Fibroblast of mammary gland (primary cell): ENCODE data around the gene SF1.

Experiments
- DNase-seq: peaks from one replicate; pipeline ENCODE4 v3.0.0-alpha.2; 2010; ENCODE audit warnings: low read depth
- H3K4me3 ChIP-seq: 2 replicates; pipeline ENCODE4 v1.5.1; 2011; ENCODE audit warnings: low read depth, mild to moderate bottlenecking, low read length, moderate library complexity; ENCODE audit not compliant: control insufficient read depth
- TF ChIP-seq, protein P1 (sequence below): conservative IDR thresholded peaks from 2 replicates; pipeline ENCODE4 v1.5.1; 2011; ENCODE audit warnings: low read depth, low read length, inconsistent platforms; ENCODE audit not compliant: control insufficient read depth, insufficient read depth

SF1 gene

DNA sequence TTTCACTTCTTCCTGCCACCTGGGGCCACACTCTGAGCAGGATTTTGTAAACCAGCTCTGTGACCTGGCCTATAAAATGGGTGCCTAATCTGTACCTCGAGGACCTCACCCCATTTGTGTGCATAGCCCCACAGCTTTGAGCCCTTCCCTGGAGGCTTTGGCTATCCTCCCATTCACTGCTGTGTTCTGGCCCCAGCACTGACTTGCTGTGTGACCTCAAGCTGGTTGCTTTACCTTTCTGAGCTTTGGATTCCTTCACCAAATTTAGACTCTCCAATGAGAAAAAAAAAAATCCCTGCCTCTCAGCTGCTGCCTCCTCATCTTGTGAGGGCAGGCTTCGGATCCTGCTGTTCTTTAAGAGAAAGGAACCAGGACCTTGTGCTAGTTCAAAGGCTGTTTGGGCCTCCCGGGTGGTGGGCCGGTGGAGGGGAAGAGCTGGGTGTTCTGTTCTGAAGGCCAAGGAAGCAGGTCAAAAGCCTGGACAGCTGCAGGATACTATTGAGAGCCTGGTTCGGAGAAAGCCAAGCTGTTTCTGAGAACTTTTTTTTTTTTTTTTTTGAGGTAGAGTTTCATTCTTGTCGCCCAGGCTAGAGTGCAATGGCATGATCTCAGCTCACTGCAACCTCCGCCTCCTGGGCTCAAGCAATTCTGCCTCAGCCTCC is 17.5 kb downstream of the SF1 start:
- H3K4me3 ChIP-seq, result no peak overlapping the region
- no peak for DNase-seq
- TF ChIP-seq, protein P1, sequence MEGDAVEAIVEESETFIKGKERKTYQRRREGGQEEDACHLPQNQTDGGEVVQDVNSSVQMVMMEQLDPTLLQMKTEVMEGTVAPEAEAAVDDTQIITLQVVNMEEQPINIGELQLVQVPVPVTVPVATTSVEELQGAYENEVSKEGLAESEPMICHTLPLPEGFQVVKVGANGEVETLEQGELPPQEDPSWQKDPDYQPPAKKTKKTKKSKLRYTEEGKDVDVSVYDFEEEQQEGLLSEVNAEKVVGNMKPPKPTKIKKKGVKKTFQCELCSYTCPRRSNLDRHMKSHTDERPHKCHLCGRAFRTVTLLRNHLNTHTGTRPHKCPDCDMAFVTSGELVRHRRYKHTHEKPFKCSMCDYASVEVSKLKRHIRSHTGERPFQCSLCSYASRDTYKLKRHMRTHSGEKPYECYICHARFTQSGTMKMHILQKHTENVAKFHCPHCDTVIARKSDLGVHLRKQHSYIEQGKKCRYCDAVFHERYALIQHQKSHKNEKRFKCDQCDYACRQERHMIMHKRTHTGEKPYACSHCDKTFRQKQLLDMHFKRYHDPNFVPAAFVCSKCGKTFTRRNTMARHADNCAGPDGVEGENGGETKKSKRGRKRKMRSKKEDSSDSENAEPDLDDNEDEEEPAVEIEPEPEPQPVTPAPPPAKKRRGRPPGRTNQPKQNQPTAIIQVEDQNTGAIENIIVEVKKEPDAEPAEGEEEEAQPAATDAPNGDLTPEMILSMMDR, result no peak

DNA sequence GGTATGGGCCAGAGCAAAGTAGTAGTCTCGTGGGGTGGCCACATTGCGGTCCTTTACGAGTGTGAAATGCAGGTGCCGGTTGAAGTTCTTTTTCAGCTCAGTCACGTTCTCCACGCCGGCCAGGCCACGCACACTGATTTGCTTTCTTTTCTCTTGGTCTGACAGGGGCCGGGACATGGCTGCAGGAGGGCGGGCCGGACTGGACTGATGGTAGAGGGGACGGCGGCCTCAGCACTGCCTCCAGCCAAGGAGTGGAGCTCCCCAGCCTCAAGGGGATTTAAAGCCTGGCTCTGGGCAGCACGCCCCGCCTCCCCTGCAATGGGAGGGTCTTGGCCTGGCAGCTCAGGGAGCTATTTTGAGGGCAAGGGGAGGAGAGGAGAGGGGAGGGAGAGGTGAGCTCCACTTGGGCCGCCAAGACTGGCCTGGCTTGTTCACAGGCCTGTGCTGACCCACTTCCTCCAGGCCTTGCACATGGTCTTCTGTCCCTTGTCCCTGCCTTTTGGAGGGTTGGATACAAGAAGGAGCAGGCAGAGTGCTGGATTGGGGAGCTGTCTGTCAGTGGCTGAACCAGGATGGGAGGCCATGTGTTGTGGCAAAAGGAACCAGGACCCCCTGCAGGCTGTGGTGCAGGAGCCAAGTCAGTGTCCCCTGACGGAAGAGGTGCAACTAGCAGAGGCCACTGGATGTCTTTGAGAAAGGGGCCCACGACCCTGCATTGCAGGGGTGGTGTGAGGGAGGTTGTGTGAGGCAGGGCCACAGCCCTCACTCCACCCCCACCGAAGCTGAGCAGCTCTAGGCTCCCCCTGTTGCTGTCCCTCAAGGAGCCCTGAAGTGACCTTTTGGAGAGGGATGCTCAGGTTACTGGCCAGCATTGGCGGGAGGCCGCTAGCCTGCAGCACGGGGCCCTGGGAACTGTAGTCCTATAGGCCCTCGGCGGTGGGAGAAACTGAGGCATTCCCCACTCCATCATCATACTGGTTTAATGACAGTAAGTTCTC is 18.3 kb downstream of the SF1 start, which contains the start of gene PYGM:
Gene PYGM (minus strand): TSS at position 253 of the 998 bp plus-strand sequence. CDS start 76 bp downstream, at position 177.
- no peak within 1 kb of the TSS for H3K4me3 ChIP-seq
- TF ChIP-seq, protein P1, result no peak
- DNase-seq, result peak; percentile 31

DNA sequence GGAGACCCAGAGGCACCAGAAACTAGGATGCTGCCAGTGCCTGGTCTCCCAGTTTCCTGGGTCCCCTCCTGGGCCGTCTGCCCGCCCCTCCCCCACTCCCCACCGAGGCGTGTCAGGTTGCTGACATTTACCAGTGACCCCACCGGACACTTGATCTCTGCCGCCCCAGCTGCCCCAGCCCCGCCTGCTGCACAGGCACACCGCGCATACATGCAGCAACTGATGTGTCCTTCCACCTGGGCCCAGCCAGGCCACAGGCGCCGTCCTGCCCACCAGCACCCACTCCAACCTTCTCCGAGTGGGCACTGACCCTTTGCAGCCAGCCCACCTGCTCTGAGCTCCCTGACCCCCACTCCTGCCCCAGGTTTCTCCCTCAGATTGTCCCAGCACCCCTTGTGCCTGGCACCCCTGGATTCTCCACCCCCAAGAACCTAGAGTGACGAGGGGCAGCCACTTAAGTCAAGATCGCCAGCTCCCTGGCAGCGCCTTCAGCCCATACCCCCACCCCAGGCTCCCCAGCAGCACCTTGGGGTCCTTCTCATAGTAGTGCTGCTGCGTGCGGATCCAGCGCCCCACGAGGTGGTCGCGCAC is 19.1 kb downstream of the SF1 start:
- H3K4me3 ChIP-seq, result no peak overlapping the region
- TF ChIP-seq, protein P1, result no peak

DNA sequence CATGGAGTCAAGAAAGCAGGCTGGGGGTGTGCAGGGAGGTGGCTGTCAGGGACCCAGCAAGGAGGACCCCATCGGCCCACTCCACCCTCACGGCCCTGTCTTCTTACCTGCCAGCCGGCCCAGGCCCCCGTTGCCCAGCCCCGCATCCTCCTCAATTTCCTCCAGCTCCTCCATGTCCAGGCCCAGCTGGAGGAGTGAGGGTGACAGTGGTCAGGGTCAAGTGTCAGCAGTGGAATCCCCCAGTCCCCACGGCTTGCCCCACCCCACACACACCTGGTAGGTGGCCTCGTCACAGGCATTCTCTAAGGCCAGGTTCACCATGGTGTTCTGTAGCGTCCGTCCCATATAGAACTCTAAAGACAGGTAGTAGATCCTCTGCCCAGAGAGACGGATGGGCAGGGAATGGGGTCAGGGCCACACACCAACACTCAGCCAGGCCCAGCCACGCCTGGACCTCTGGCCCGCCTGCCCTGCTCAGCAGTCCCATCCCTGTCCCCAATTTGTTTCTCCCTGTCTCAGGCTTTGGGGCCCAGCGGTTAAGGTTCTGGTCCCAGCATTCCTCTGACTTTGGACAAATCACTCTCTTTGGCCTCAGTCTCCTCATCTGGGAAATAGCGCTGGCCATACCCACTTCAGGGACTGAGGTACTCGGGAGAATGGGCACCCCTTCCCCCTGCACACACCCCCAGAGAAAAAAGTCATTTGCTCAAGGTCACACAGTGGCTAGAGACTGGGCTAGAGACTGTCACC is 19.8 kb downstream of the SF1 start:
- H3K4me3 ChIP-seq, result no peak overlapping the region
- TF ChIP-seq, protein P1, result no peak
- DNase-seq, result no peak

More for the DNA sequence above, 19.1 kb downstream of the SF1 start:
- DNase-seq, result no peak

DNA sequence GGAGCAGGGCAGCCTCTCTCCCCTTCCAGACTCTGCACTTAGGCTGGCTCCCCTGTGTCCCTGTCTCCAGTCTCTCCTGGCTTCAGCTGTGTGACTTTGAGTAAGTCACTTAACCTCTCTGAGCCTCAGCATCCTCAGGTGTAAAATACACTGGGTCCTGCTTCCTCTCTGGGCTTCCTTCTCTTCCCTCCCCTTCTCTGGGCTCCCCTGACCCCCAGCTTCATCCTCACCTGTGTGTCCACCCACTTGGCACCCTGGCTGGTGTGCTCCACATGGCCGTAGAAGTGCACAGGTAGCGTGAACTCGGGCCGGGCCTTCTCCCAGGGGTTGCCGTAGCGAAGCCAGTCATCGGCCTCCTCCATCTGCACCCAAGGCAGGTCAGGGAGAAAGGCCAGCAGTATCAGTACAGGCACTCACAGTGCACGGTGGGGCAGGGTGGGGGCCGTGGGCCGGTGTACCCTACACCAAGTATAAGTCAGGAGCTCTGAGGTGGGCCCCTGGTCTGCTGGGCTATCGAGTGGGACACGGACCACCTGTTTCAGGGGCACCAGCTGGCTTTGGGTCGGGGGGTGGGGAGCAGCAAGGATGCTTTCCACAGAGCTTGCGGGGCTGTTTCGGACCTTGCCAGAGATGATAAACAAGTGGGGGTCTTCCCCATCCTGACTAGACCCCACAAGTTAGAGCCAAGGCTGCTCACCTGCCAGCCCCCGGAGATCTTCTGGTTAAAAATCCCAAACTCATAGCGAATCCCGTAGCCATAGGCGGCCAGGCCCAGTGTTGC is 20.6 kb downstream of the SF1 start:
- no peak overlapping the region for H3K4me3 ChIP-seq
- DNase-seq, result no peak
- TF ChIP-seq, protein P1, result no peak
